PFSK-1 (cell line): ENCODE data around the gene ROBO1.

Source experiments
- FOXP2 ChIP-seq: optimal IDR thresholded peaks from 2 replicates; pipeline ENCODE3; 2011; ENCODE audit warnings: borderline replicate concordance, control low read depth, inconsistent platforms; ENCODE audit not compliant: insufficient read depth; ENCODE audit errors: extremely low read length, extremely low read depth
- POLR2AphosphoS5 ChIP-seq: IDR thresholded peaks from 2 replicates; pipeline ENCODE4 v1.6.1; 2012; ENCODE audit warnings: low read depth, mild to moderate bottlenecking, control low read depth, low read length, moderate library complexity
- SIN3A ChIP-seq: IDR thresholded peaks from 2 replicates; pipeline ENCODE4 v1.6.1; 2012; ENCODE audit warnings: mild to moderate bottlenecking, low read length, moderate library complexity, borderline replicate concordance; ENCODE audit not compliant: insufficient read depth
- TAF1 ChIP-seq: IDR thresholded peaks from 2 replicates; pipeline ENCODE4 v1.6.1; 2012; ENCODE audit warnings: low read length, control low read depth, borderline replicate concordance; ENCODE audit not compliant: insufficient read depth
- TF ChIP-seq, protein P1 (sequence below), 2 experiments: IDR thresholded peaks; 2 replicates each; pipeline versions ENCODE4 v1.6.1 to v1.8.0; 2011 to 2012; ENCODE audit warnings: low read depth in 2 of 2, low read length in 2 of 2, control low read depth in 1 of 2, inconsistent platforms in 1 of 2, mild to moderate bottlenecking in 1 of 2, moderate library complexity in 1 of 2; ENCODE audit not compliant: insufficient read depth in 1 of 2

Gene ROBO1

DNA sequence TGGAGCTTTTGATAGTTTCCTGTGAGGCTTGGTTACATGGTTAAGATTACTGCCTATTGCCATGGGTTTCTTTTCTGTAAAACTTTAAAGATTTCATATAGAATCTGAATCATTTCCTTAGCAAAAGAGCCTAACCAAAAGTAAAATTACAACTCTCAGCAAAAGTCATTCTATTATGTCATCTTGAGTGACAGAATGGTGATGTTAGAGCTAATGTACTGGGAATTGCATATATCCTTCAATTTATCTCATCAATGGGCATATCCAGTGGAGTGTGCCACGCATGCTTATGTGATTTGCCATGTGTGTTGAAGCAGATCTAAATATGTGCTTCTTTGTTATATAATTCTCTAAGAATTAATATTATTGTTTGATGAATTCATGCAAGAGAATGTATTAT is 212.1 kb downstream of the ROBO1 start:
- TF ChIP-seq, protein P1, sequence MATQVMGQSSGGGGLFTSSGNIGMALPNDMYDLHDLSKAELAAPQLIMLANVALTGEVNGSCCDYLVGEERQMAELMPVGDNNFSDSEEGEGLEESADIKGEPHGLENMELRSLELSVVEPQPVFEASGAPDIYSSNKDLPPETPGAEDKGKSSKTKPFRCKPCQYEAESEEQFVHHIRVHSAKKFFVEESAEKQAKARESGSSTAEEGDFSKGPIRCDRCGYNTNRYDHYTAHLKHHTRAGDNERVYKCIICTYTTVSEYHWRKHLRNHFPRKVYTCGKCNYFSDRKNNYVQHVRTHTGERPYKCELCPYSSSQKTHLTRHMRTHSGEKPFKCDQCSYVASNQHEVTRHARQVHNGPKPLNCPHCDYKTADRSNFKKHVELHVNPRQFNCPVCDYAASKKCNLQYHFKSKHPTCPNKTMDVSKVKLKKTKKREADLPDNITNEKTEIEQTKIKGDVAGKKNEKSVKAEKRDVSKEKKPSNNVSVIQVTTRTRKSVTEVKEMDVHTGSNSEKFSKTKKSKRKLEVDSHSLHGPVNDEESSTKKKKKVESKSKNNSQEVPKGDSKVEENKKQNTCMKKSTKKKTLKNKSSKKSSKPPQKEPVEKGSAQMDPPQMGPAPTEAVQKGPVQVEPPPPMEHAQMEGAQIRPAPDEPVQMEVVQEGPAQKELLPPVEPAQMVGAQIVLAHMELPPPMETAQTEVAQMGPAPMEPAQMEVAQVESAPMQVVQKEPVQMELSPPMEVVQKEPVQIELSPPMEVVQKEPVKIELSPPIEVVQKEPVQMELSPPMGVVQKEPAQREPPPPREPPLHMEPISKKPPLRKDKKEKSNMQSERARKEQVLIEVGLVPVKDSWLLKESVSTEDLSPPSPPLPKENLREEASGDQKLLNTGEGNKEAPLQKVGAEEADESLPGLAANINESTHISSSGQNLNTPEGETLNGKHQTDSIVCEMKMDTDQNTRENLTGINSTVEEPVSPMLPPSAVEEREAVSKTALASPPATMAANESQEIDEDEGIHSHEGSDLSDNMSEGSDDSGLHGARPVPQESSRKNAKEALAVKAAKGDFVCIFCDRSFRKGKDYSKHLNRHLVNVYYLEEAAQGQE (IDR thresholded peaks at IDR 0.05; ENCODE audit: insufficient read depth in 1 of 2, low read depth in 2 of 2, low read length in 2 of 2) = no peak
- no peak for TF ChIP-seq TAF1
- no peak for TF ChIP-seq POLR2AphosphoS5
- no peak for TF ChIP-seq SIN3A
- no peak for TF ChIP-seq FOXP2

DNA sequence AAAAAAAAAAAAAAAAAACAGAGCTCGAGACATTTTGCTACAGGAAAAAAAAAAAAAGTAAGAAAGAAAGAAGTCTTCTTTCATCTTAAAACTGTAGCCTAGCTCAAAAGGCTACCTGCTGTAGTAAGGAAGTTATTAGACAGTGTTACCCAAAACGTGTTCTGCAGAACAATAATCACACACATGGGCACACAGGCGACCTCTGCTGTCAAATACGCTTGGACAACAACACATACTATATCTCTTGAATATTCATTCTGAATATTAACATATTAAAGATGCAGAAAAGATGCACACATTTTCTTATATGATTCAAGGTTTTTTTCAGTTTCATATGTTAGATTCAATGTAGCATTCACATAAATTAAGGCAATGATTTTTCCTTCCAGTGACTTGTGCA is 215.8 kb downstream of the ROBO1 start:
- TF ChIP-seq SIN3A (no peak), FOXP2 (no peak), POLR2AphosphoS5 (no peak), TAF1 (no peak)
- TF ChIP-seq, protein P1 (IDR thresholded peaks at IDR 0.05; ENCODE audit: insufficient read depth in 1 of 2, low read depth in 2 of 2, low read length in 2 of 2) = no peak

DNA sequence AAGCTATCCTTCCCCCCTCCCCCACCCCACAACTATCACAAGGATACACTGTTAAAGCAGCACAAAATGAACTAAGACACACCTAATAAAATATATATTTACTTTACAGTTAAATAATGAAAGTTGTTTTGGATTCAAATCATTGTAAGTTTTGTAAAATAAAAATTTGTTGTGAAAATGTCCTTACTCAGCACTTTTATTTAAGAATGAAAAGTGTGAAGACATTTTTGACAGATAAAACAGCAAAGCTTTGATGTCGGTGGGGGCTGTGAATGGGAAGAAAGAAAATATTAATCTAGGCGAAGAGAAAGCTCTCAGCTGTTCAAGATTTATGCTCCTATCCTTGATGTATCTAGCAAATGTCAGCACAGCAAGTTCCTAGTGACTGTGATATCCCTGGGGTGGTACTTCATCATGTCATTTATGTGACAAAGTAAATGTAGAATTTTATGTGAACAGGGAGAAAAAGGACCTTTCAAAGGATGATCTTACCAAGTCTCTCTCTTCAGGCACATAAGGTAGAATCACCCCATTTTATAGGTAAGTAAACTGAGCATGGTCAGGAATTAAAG is 216.4 kb downstream of the ROBO1 start:
- TF ChIP-seq TAF1 (no peak), POLR2AphosphoS5 (no peak), SIN3A (no peak), FOXP2 (no peak)
- TF ChIP-seq, protein P1 (IDR thresholded peaks at IDR 0.05; ENCODE audit: insufficient read depth in 1 of 2, low read depth in 2 of 2, low read length in 2 of 2) = no peak

DNA sequence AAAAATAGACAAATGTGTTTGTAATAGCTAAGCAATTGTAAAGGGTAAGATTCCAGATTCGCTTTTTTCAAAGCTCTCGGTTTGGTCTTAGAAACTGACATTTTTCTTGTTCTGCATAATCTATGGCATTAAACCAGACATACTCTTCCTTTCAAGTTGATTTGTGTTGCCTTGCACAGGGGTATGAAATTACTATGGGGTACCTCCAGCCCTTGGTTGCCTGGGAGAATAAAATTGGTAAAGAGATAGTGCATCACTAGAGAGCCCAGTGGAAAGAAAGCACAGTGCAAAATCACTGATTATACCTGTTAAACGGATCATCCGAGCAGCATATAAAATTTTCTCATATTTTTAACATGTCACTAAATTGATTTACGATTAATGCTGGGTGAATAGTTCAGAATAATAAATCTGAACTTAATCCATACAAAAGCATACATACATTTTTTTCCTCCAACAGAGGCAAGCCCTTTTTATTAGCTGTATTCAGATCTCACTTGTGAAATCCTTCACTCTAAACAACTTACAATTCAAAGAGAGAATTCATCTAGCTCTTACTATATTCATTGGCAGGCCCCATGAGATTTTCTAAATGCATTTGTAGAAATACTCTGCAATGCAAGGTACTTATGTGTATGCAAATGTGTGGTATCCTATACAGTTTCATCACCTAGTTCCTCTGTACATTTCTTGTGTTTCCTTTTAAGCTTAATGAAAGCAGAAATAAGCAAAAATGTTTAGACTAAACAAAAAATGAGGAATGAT is 224.4 kb downstream of the ROBO1 start:
- TF ChIP-seq SIN3A (no peak), TAF1 (no peak), POLR2AphosphoS5 (no peak), FOXP2 (no peak)
- TF ChIP-seq, protein P1 (IDR thresholded peaks at IDR 0.05; ENCODE audit: insufficient read depth in 1 of 2, low read depth in 2 of 2, low read length in 2 of 2) = no peak
